Forelimb muscle (tissue), 1 donor: ENCODE data around the gene PDP2. TPM values are rescaled to one million over a fixed set of nuclear protein-coding genes. Genes with fewer than 3 reads are reported as not detected.

Experiments
- DNase-seq: peaks from one replicate; pipeline ENCODE4 v3.0.0-alpha.2; 2013; ENCODE audit warnings: low read depth
- polyA plus RNA-seq: library from polyadenylated mRNA; unstranded; fragments of 120-200 nt; gene quantifications from one replicate; pipeline ENCODE4 v1.2.1, GENCODE V29; 2013; ENCODE audit not compliant: insufficient read length

PDP2 gene
- polyA plus RNA-seq, 1 donor: 3.3 TPM

DNA sequence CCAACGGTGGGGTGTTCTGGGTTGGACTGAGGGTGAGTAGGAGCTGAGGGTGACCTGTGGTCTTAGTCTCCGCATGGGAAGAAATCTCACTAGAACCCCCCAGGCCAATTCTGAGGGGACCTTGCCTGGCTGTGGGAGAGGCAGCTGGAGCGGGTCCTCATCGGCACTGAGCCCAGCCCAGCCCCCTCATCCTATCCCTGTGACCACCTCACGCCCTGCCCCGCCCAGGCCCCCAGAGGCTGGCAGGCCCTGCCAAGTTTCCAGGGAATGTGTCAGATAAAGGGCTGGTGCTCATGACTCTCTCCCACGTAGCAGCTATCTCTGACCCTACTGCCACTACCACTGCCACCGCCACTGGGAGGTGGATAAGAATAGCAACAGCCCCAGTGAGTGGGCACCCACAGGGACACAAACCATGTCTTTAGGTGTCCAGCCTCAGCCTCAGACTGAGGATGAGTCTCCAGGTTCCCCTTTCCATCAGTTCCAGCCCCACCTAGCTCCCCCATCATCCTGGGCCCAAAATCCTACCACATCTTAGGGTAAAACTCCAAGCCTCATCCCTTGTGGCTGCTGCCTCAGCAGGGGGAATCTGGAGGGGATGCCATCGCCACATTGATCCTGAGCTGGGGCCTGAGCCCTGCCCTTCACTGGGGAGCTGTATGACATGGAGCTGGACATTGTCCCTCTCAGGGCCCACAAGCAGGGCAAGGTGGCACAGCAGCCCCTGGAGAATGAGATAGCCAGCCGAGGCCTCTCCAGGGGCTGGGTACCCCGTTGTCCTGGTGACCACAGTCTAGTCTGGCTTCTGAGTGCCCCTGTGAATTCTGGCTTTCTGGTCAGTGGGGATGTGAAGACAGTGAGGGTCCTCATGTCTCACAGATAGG, 23.5 kb downstream of the PDP2 start:
- no peak for DNase-seq

DNA sequence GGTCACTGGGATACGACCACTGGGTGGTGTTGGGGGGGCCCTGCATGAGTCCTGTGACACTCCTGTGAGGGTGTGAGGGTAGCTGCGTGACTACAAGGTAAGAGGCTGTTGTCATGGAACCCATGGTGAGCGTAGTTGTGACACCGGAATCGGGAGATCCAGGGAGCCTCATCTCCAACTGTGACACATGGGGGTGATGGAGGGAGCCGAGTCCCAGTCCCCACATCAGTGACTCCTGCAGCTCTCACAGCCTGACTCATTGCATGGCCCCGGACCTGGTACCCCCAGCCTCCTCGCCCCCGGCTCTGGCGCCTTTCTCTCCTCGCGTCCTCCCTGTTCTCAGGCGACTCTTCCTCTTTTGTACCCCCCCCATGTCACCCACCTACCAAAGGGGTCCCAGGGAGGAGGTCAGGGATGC, 24.1 kb downstream of the PDP2 start:
- no peak for DNase-seq

DNA sequence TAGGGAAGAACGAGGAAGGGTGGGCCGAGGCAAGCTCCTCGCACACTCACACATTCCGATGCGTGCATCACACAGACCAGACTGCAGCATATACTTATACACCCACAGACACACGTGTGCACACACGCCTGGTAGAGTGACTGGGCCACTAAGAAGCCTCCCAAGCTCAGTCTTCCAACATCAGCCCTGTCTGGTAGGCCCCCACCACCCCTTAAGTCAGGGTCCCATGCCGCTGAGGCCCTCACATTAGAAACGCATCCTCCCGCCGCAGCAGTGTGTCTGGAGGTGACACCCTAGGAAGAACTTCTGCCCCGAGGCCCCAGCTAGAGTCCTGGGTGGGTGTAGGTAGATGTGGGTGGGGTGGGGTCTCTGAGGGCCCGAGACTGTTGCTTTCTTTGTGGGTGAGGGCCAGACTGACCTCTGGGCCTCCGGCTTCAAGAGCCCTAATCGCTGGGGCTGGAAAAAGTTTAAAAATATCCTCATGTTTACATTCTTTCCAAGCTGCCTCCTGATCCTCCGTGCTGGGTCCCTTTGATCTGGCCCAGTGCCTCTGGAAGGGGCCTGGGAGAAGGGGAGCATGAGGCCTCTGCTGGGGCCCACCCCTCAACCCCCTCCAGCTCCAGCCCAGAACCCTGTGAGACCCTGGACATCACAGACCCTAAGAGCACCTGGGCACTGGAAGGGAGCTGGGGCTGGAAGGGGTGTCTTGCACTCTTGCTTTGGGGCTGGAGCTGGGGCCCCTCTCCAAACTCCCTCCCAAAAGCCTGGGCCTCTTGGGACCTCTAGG, 24.7 kb downstream of the PDP2 start:
- DNase-seq: no peak

DNA sequence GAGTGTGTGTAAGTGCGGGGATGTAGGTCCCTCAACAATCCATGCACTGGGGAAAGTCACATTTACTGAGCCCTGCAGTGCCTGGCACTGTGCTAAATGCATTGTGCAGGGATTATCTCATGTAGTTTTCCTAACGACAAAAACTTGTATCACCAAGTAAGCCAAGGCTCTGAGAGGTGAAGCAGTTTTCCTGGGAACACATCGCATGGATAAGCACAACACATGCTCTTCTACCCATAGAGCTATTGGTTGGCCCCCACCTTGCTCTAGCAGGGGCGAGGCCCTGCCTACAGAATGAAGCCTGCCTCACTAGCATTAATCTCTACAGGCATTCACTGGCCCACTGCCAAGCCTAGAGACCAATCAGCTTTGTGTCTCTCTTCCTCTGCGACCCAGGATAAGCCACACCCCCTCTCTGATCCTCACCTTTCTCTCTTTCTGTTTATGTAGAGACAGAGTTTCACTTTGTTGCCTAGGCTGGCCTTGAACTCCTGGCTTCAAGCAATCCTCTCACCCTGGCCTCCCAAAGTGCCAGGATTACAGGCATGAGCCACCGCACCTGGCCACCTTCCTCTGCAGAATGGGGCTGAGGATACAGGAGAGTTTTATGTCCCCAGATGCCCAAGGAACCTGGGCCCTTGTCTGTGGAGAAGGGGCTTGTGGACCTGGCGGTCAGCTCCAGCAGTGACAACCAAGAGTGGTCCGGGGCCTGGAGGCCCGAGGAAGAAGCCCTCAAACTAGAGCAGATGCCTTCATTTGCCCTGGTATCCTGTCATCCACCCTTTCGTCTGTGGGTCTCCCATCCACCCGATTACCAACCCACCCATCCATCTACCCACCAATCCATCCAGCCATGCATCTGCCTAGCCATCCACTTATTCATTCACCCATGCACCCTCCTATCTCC, 25.6 kb downstream of the PDP2 start:
- no peak for DNase-seq

DNA sequence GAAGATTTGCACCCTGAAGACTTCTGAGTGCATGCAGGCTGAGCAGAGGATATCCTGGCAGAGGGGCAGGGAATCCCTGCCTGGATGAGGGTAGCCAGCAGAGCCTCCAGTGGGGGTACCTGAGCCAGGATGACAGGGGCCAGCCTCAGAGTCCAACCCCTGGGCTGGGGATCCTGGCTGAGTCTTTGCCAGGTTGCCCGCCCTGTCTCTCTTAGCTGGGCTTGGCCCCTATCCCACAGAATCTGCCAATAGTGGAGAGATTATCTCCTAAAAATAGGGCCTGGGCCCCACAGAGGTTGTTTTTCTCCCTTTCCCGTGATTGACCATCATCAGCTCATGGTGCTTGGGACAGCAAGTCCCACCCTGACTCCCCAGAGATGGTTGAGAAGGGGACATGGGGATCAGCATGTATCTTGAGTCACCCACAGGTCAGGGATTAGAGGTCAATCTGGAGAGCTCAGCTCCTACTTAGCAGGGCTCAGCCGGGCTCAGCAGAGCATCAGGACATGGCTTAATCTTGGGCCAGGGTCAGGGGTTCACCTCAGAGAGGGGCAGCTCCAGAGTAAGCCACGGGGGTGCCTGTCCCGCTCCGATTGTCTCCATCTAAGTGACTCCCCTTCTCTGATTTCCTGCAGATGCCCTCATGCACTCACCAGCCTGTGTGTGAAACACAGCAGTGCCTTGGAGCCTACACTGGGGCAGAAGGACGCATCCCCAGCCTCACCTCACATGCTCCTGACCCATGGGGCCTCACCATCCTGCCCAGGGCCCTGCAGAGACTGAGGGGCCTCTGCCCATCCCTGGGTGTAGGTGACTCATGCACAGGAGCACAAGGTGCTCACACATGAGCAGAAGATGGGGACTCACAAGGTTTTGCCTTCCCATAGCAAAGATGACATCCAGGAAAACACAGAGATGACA, 26.9 kb downstream of the PDP2 start:
- no peak for DNase-seq

DNA sequence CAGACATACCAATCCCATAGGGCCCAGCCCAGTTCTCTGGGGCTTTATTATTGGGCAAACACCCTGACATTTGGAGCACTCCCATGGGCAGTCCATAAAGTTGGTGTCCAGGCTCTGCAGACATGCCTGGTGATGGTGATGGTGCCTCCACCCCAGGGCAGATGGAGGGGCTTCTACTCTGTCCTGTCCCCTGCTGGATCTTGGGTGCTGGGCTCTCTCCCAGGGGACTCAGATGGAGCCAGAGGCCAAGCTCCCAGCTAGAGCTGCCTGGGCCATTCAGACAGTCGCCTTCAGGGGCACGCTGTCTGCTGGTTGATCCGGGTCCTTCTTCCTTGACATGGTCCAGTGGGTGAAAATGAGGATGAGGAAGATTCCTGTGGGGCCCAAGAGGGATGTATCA, 27.8 kb downstream of the PDP2 start:
- no peak for DNase-seq

DNA sequence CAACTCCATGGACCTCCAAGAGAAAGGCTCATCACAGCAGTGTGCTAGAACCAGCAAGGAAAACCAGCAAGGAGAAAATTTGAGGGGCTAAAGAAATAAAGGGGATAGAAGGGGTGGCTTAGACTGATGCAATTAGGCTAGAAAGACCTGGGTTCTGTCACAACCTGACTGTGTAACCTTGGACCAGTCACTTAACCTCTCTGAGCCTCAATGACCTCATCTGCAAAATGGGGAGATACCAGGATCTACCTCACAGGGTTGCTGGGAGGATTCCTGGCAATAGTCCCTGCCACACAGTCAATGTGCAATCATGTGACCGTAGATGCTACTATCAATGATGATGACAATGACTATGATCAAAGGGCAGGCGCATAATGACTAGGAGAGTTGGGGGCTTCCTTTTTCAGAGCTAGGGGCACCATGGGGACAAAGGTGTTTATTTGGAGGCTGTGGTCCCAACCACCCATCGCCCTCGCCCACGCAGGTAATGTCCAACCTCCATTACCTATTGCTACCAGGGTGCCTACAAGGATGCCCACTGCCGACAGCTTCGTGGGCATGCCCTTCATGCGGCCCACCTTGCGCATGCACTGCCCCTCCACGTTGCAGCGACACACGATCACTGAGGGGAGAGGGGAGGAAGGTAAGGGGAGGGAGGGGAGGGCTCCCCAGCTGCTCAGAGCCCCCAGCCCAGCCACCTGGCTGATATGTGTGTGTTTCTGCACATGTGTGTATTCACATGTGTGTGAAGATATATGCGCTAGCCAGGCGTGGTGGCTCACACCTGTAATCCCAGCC, 28.6 kb downstream of the PDP2 start:
- DNase-seq: no peak

DNA sequence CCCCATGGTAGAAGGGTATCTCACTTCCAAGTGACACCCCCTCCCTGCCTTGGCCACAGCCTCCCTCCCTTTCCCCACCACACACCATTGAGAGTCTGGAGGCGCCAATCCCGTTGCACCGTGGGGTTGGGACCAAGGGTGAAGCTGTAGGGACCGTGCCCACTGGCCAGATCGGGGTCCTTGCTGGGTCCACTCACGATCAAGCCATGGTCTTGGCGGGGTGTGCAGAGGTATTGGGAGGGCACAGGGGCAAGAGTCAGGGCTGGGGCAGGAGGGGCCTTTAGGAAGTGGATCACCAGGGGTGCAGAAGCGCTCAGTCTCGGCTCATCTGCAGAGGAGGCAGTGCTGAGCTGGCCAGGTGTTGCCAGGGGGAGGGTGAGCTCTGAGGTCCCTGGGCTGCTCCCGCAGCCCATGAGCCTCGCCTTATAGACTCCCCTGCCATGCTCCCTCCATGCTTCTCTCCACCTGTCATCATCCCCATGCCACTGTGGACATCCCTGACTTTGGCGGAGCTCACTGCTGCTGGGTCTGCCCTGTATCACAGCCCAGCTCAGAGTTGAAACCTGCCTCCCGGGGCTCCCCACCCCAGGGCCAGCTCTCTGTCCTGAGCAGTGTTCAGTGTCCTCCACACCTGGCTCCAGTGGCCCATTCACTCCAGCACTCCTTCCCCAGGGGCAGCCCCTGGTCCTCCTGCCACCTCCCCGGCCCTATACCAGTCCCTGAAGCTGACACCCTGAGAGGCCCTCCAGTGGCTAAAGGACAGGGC, 30.0 kb downstream of the PDP2 start:
- DNase-seq: no peak

DNA sequence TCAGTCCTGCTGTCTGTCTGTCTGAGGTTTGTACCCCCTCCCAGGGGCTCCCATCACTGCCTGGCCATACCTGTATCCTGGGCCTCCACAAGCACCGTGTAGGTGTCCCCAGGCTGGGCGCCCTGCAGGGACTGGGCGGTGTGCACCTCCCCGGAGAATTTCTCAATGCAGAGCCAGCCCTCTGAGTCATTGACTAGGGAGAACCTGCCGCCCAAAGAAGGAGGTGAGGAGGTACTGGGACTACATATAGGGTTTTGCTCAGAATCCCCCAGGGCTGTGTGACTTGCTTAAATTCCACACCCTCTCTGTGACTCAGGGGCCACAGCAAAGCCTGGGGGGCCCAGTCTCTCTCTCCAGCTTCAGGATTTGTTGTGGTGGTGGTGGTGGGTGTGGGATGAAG, 30.8 kb downstream of the PDP2 start:
- no peak for DNase-seq

DNA sequence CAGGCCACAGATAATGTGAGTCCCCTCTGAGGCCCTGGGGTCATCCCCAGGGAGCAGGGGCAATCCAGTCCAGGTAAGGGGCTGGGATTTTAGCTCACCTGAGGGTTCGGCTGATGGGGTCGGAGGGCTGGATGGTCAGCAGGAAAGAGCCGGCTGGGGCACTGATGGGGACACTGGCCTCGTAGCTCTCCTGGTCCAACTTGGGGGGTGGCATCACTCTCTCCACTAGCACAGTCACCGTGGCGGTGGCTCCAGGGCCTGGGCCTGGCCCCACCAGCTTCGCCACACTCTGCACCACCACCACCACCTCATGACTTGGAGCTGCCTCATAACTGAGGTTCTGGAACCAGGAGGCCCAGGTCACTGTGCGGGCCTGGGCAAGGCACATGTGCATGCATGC, 31.5 kb downstream of the PDP2 start:
- no peak for DNase-seq

DNA sequence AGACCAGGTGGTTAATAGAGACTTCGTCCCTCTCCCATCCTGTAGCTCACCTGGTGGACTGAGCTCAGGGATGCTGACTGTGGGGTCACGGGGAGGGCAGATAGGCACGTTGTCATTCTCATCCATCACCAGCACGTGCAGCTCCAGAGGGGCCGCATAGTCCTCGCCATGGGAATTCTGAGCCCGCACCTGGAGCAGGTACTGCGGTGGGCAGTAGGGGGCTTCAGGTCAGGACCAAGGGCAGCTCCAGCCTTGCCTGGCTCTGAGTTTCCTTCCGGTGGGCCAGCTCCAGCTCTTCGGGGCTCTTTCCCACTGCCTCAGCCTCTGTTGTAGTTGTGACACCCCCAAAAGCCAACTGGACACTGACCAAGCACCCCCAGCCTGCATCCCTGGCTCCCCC, 32.8 kb downstream of the PDP2 start:
- DNase-seq: no peak

DNA sequence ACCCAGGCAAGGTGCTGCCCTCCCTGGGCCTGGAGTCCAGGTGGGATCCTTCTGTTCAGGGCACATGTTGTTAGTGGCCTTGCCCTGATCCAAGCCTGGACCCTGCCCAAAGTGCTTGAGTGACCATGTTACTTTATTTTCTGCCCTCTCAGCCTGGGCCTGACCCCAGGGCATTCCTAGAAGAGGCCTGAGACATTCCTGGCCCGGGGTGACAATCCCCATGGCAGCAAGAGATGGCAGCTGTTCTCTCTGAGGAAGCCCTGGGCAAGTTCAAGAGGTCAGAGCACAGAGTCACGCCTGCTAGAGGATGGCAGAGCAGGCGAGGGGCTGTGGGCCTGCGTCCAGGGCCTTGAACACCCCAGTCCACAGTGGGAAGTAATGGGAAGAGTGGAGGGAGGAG, 33.4 kb downstream of the PDP2 start:
- DNase-seq: no peak

DNA sequence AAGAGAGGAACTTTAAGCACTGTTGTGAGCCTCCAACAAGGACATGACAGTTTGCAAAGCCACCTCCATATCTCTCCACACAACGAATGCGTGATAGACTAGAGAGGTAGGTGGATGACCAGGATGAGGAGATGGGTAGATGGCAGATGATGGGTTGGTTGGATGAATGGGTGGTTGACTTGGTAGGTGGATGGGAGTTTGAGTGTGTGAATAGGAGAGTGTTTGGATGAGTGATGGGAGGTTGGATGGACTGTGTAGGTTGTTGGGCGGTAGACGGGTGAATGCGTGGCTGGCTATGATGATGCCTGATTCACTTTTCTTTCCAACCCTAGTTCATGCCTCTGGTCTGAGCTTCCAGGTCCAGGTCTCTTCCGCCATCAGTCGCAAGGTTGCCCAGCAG, 34.2 kb downstream of the PDP2 start:
- no peak for DNase-seq

DNA sequence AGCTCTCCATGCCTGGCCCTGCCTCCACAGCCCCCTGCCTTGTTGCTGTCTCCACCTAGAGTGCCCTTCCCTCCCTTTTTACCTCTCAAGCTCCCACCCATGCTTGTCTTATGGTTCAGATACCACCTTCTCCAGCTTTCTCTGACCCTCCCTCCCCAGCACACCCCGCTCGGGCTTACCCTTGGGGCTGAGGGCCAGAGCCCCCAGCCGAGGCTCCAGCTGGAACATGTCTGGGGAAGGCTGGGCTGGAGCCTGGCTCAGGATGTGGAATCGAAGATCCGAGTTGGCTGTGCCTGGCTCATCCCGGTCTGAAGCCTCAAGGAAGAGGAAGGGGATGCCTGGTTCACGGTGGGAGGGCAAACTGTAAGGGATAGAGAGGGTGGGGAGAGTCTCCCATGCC, 34.7 kb downstream of the PDP2 start:
- DNase-seq: no peak

DNA sequence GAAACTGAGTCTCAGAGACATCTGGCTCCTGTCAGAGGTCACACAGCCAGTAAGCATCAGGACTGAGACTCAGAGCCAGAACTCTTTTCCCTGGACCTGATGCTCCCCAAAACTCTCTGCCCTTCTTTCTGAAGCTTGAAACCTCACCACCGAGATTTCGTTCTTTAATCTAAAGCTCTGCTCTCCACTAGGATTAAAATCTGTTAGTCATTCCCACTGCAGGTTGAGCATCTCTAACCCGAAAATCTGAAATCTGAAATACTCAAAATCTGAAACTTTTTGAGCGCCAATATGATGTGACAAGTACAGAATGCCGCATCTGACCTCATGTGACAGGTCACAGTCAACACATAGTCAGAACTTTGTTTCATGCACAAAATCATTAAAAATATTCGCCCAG, 36.2 kb downstream of the PDP2 start:
- DNase-seq: no peak

DNA sequence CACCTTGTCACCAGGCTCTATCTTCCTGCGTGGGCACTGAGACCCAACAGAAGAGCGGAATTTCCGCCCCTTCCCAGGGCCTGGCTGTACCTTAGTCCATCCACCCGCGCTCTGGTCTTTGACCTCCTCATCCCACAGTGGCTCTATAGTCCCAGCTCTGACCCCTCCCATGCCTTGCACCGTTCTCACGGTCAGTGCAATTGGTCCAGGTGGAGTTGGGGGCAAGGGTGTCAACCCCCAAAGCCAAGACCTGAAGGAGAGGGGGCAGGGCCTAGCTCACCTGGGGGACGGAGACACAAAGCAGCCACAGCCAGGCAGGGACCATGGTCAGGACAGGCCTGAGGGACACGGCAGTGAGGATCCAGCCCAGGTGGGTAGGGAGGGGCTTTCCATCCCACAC, 37.4 kb downstream of the PDP2 start:
- no peak for DNase-seq

DNA sequence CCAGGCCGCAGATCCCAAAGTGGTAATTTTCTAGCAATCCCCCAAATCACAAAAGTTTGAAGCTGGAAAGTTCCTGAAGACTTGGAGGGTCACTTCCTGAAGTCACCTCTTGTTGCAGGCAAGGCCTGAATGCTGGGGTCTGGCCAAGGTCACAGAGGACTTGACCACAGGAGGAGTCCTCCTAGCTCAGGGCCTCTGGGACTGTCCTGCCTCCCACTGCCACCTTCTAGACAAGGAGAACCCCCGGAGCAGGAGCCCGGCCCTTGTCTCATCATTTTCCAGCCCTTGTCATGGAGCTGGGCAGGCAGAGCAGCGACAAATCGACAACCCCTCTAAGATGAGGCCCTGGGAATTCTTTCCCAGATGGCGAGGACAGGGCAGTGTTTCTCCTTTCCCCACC, 38.0 kb downstream of the PDP2 start:
- DNase-seq: no peak

DNA sequence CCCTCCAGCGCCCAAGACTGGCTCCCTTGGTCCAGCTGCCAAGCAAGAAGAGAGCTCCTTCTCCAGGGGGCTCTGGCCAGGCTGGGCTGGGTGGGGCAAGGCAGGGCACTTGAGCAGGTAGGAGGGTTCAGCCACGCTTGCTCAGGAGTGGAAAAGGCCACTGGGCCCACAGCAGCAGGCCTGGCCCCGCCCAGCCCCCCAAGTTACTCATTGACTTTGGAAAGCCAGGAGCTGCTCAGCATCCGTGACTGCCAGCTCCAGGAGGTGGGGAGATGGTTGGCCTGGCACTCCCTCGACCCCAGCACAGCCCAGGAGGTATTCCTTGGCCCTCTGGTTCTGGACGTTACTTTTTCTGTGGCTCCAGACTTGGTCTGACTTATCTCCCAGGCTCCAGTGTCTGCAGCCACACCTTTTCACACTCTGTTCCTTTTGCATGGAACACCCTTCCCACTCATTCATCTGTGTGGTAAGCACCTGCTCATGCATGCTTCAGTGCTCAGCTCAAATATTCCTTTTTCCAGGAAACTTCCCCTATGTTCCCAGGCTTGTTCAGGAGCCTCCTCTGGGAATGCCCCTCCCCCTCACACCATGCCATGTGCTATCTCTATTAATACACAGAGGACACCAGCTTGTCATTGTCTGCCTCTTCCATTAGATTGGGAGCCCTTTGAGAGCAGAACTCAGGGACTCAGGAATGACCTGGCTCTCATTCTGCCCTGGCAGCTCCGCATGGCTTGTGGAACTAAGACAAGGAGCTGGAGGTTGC, 38.7 kb downstream of the PDP2 start, which contains the start of gene CDH16:
CDH16 (minus strand) TSS at position 83 of the 766 bp plus-strand sequence. CDS start 820 bp downstream, outside the sequence.
- DNase-seq: no peak
